HCT116 (cell line): Measurements from ENCODE around the gene HRH3. TPM values are rescaled to one million over a fixed set of nuclear protein-coding genes. Genes with fewer than 3 reads are reported as not detected.

Experiments
- ATAC-seq: fragments of 200-7000 bp; cut with Tn5 transposase; 2 replicates; pipeline ENCODE4 v1.9.1; 2020; ENCODE audit warnings: mild to moderate bottlenecking, moderate library complexity
- BruUV-seq: library from RNA; stranded (reverse); fragments of 400-500 nt; replicated peaks from 2 replicates; lab custom pipeline; 2021; lab: Mats Ljungman, UMichigan
- CTCF ChIA-PET: fragments of 300-600 bp; sonication (Branson Sonifier 250); formaldehyde crosslinking; loops from one replicate; lab custom pipeline; 2021; ENCODE audit warnings: antibody characterized with exemption; lab: Charles Lee
- POLR2A ChIA-PET: fragments of 300-600, 350-600 bp; sonication (Branson Sonifier 250); formaldehyde crosslinking; loops from one replicate; lab custom pipeline; 2021; ENCODE audit warnings: antibody characterized with exemption; lab: Charles Lee
- RAD21 ChIA-PET, 2 experiments: fragments of 300-600 bp; sonication (Branson Sonifier 250); formaldehyde crosslinking; loops; one replicate each; lab custom pipeline; 2023; ENCODE audit warnings: low total read pairs in 2 of 2; ENCODE audit not compliant: uncharacterized antibody in 2 of 2, unreplicated experiment in 2 of 2, low non-redundant PET in 1 of 2; lab: Charles Lee
- DNase-seq: peaks from one replicate; pipeline ENCODE4 v3.0.0-alpha.2; 2010; ENCODE audit warnings: low read depth, low spot score
- H2AFZ ChIP-seq: fragments of 200-600 bp; shearing (Covaris generic), sonication (generic); 2 replicates; pipeline ENCODE4 v1.6.1; 2017; ENCODE audit warnings: low read depth, mixed run types, mixed read lengths, antibody characterized with exemption, low read length; ENCODE audit not compliant: poor library complexity, severe bottlenecking
- H3K27ac ChIP-seq: 2 replicates; pipeline ENCODE4 v1.5.1; 2012; ENCODE audit warnings: low read depth, low read length
- H3K27me3 ChIP-seq: fragments of 200-600 bp; sonication (generic); 2 replicates; pipeline ENCODE4 v1.6.1; 2016; ENCODE audit warnings: mixed run types, low read length, mixed read lengths; ENCODE audit not compliant: insufficient read depth
- H3K36me3 ChIP-seq, 2 experiments: fragments of 200-500 bp in 1 of 2; fragments of 200-600 bp in 1 of 2; sonication (Bioruptor generic) in 1 of 2; sonication (generic) in 1 of 2; 2 replicates each; pipeline versions ENCODE4 v1.5.1 to v1.6.1; 2014 to 2016; ENCODE audit warnings: low read length in 2 of 2, inconsistent platforms in 1 of 2, mixed read lengths in 1 of 2, mixed run types in 1 of 2; ENCODE audit not compliant: insufficient read depth in 2 of 2, control insufficient read depth in 1 of 2
- H3K4me1 ChIP-seq, 2 experiments: fragments of 200-600 bp in 1 of 2; sonication (generic) in 1 of 2; 2 replicates each; pipeline versions ENCODE4 v1.5.1 to v1.6.1; 2012 to 2017; ENCODE audit warnings: low read length in 2 of 2, inconsistent platforms in 1 of 2, mild to moderate bottlenecking in 1 of 2, mixed read lengths in 1 of 2, mixed run types in 1 of 2, moderate library complexity in 1 of 2; ENCODE audit not compliant: insufficient read depth in 2 of 2, control insufficient read depth in 1 of 2
- H3K4me2 ChIP-seq: fragments of 200-600 bp; sonication (generic); 2 replicates; pipeline ENCODE4 v1.6.1; 2017; ENCODE audit warnings: mixed run types, low read length, mixed read lengths
- H3K4me3 ChIP-seq, 2 experiments: fragments of 200-600 bp in 1 of 2; sonication (generic) in 1 of 2; replicated peaks in 1 of 2; 2 replicates each; pipeline ENCODE4 v1.5.1; 2011 to 2016; ENCODE audit warnings: low read length in 2 of 2, control low read depth in 1 of 2, low read depth in 1 of 2, mild to moderate bottlenecking in 1 of 2, mixed read lengths in 1 of 2, mixed run types in 1 of 2
- H3K79me2 ChIP-seq: fragments of 200-600 bp; sonication (generic); 2 replicates; pipeline ENCODE4 v1.6.1; 2017; ENCODE audit warnings: mild to moderate bottlenecking, mixed run types, low read length, moderate library complexity, mixed read lengths; ENCODE audit not compliant: insufficient read depth
- H3K9ac ChIP-seq: fragments of 200-600 bp; sonication (generic); 2 replicates; pipeline ENCODE4 v1.6.1; 2016; ENCODE audit warnings: low read length, mixed read lengths
- H3K9me2 ChIP-seq: fragments of 200-600 bp; sonication (generic), shearing (Covaris generic); 2 replicates; pipeline ENCODE4 v1.6.1; 2017; ENCODE audit warnings: mixed run types, mild to moderate bottlenecking, moderate library complexity; ENCODE audit not compliant: insufficient read depth
- H3K9me3 ChIP-seq, 2 experiments: fragments of 200-500 bp in 1 of 2; fragments of 200-600 bp in 1 of 2; sonication (Bioruptor generic) in 1 of 2; sonication (generic) in 1 of 2; 2 replicates each; pipeline ENCODE4 v1.6.1; 2014 to 2017; ENCODE audit warnings: low read length in 2 of 2, mixed read lengths in 2 of 2, inconsistent platforms in 1 of 2, low read depth in 1 of 2, mild to moderate bottlenecking in 1 of 2, mixed run types in 1 of 2, moderate library complexity in 1 of 2; ENCODE audit not compliant: control insufficient read depth in 1 of 2, insufficient read depth in 1 of 2
- H4K20me1 ChIP-seq: fragments of 200-600 bp; sonication (generic), shearing (Covaris generic); 2 replicates; pipeline ENCODE4 v1.6.1; 2017; ENCODE audit warnings: mixed run types, mild to moderate bottlenecking, moderate library complexity; ENCODE audit not compliant: insufficient read depth
- CEBPB ChIP-seq: IDR thresholded peaks from 2 replicates; pipeline ENCODE4 v1.6.1; 2012; ENCODE audit warnings: low read depth
- EGR1 ChIP-seq: IDR thresholded peaks from 2 replicates; pipeline ENCODE4 v1.6.1; 2012; ENCODE audit warnings: low read depth
- EZH2 ChIP-seq: fragments of 200-600 bp; sonication (generic); IDR thresholded peaks from 2 replicates; pipeline ENCODE4 v1.6.1; 2017; ENCODE audit warnings: antibody characterized with exemption, mixed run types
- FOSL1 ChIP-seq: IDR thresholded peaks from 2 replicates; pipeline ENCODE4 v1.6.1; 2012; ENCODE audit warnings: low read depth
- POLR2A ChIP-seq: IDR thresholded peaks from 2 replicates; pipeline ENCODE4 v1.7.0; 2011; ENCODE audit warnings: borderline replicate concordance; ENCODE audit not compliant: insufficient read depth, insufficient read length; ENCODE audit errors: extremely low read depth
- SIN3A ChIP-seq: IDR thresholded peaks from 2 replicates; pipeline ENCODE4 v1.6.1; 2012; ENCODE audit warnings: low read depth
- SP1 ChIP-seq: IDR thresholded peaks from 2 replicates; pipeline ENCODE4 v1.6.1; 2012; ENCODE audit warnings: low read depth
- TCF7L2 ChIP-seq: IDR thresholded peaks from 2 replicates; pipeline ENCODE4 v1.7.0; 2011; ENCODE audit warnings: borderline replicate concordance, inconsistent platforms; ENCODE audit not compliant: insufficient read depth, insufficient read length; ENCODE audit errors: extremely low read depth
- intact Hi-C: fragments of 100-400 bp; cut with micrococcal nuclease; formaldehyde crosslinking; loops from 2 replicates; pipeline ENCODE4 v1.10.0; 2022
- total RNA-seq: library from RNA; stranded (reverse); gene quantifications from one replicate; pipeline ENCODE4 v1.2.1, GENCODE V29; 2021; ENCODE audit not compliant: unreplicated experiment
- TF ChIP-seq, protein P1 (sequence below): IDR thresholded peaks from 2 replicates; pipeline ENCODE4 v1.6.1; 2012; ENCODE audit warnings: low read depth
- TF ChIP-seq, protein P2 (sequence below): IDR thresholded peaks from 2 replicates; pipeline ENCODE4 v1.6.1; 2012

HRH3 gene
- total RNA-seq, 1 experiment from 2014 or later = not detected

DNA sequence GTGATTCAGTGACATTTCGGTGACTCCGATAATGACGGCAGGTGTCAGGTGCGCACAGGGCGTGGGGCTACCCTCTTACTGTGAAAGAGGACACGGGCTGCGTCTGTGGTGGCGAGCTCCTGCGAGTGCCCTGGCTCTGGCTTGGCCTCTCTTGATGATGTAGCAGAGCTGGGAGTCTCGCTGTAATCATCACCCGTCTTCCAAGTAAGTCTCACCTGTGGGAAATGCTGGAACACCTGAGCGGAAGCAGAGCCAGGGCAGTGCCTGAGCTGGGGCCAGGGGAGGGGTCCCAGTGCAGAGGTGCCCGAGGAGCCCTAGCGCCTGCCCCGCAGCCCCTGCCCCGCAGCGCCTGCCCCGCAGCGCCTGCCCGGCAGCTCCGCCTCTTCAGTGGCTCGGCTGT is 23.0 kb upstream of the HRH3 start:
- no peaks in the 10 kb centered on the region for H4K20me1 ChIP-seq
- H3K9me2 ChIP-seq = no peaks in the 10 kb centered on the region
- intact Hi-C loops = no loop called here
- H3K9me3 ChIP-seq = no peaks in the 10 kb centered on the region
- H3K27ac ChIP-seq = no peak overlapping the region
- no peak overlapping the region for H3K4me3 ChIP-seq
- no peak overlapping the region for H3K4me2 ChIP-seq
- no peaks in the 10 kb centered on the region for H3K27me3 ChIP-seq
- peaks cover 26% of the 10 kb centered on the region for H3K79me2 ChIP-seq
- BruUV-seq = no TSS peak
- TF ChIP-seq CEBPB (no peak), EZH2 (no peak), EGR1 (no peak), FOSL1 (no peak), POLR2A (no peak), SIN3A (no peak), TCF7L2 (no peak), SP1 (no peak)
- TF ChIP-seq, protein P1, sequence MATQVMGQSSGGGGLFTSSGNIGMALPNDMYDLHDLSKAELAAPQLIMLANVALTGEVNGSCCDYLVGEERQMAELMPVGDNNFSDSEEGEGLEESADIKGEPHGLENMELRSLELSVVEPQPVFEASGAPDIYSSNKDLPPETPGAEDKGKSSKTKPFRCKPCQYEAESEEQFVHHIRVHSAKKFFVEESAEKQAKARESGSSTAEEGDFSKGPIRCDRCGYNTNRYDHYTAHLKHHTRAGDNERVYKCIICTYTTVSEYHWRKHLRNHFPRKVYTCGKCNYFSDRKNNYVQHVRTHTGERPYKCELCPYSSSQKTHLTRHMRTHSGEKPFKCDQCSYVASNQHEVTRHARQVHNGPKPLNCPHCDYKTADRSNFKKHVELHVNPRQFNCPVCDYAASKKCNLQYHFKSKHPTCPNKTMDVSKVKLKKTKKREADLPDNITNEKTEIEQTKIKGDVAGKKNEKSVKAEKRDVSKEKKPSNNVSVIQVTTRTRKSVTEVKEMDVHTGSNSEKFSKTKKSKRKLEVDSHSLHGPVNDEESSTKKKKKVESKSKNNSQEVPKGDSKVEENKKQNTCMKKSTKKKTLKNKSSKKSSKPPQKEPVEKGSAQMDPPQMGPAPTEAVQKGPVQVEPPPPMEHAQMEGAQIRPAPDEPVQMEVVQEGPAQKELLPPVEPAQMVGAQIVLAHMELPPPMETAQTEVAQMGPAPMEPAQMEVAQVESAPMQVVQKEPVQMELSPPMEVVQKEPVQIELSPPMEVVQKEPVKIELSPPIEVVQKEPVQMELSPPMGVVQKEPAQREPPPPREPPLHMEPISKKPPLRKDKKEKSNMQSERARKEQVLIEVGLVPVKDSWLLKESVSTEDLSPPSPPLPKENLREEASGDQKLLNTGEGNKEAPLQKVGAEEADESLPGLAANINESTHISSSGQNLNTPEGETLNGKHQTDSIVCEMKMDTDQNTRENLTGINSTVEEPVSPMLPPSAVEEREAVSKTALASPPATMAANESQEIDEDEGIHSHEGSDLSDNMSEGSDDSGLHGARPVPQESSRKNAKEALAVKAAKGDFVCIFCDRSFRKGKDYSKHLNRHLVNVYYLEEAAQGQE = no peak
- TF ChIP-seq, protein P2, sequence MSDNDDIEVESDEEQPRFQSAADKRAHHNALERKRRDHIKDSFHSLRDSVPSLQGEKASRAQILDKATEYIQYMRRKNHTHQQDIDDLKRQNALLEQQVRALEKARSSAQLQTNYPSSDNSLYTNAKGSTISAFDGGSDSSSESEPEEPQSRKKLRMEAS = no peak
- RAD21 ChIA-PET = no interaction called here
- ATAC-seq (no peak), DNase-seq (no peak)
- no peaks in the 10 kb centered on the region for H3K36me3 ChIP-seq
- POLR2A ChIA-PET = no interaction called here
- H2AFZ ChIP-seq = no peak overlapping the region
- peaks cover 0 to 14% of the 10 kb centered on the region in 2 experiments; a peak in 2 of 4 replicates for H3K4me1 ChIP-seq
- no peak overlapping the region for H3K9ac ChIP-seq
- CTCF ChIA-PET = no interaction called here
